HepG2 (cell line): ENCODE measurements around the gene SHC1. TPM values are rescaled to one million over a fixed set of nuclear protein-coding genes. Genes with fewer than 3 reads are reported as not detected.

Experiments
- FOXP1 ChIP-seq, 2 experiments: fragments of 450-650 bp in 1 of 2; IDR thresholded peaks; 2 replicates each; pipeline ENCODE4 v1.6.1; 2017 to 2018; ENCODE audit warnings: antibody characterized with exemption in 1 of 2
- HNF4G ChIP-seq, 2 experiments: sonication (generic) in 1 of 2; formaldehyde crosslinking in 1 of 2; IDR thresholded peaks; 2 replicates each; pipeline versions ENCODE4 v1.4.0 to v1.6.1; 2011 to 2020; ENCODE audit warnings: borderline replicate concordance in 2 of 2, low read depth in 2 of 2, mild to moderate bottlenecking in 2 of 2, low read length in 1 of 2, missing genetic modification reagents in 1 of 2, moderate library complexity in 1 of 2
- NFKB2 ChIP-seq: sonication (generic); formaldehyde crosslinking; IDR thresholded peaks from 2 replicates; pipeline ENCODE4 v1.4.0; 2020; ENCODE audit warnings: missing genetic modification reagents, borderline replicate concordance
- ZC3H13 ChIP-seq: sonication (generic); formaldehyde crosslinking; IDR thresholded peaks from 2 replicates; pipeline ENCODE4 v1.8.1; 2023; ENCODE audit warnings: mild to moderate bottlenecking, missing genetic modification reagents, moderate library complexity
- ZNF430 ChIP-seq: sonication (generic); formaldehyde crosslinking; IDR thresholded peaks from 2 replicates; pipeline ENCODE4 v1.9.0; 2021; ENCODE audit warnings: mild to moderate bottlenecking, missing genetic modification reagents
- ZNF747 ChIP-seq: sonication (generic); formaldehyde crosslinking; IDR thresholded peaks from 2 replicates; pipeline ENCODE4 v1.8.1; 2023; ENCODE audit warnings: missing genetic modification reagents, mild to moderate bottlenecking, borderline replicate concordance
- ZNF761 ChIP-seq: sonication (generic); formaldehyde crosslinking; conservative IDR thresholded peaks from 2 replicates; pipeline ENCODE4 v1.4.0; 2020; ENCODE audit warnings: mild to moderate bottlenecking, missing genetic modification reagents
- polyA plus RNA-seq, 8 experiments: library from polyadenylated mRNA; depleted of rRNA in 3 of 8; stranded (reverse) in 7 of 8; unstranded in 1 of 8; fragments of >200 nt; fragmentation: Illumina TruSeq in 4 of 8; extraction: Trizol in 4 of 8; gene quantifications; 2 replicates each; pipeline versions ENCODE4 v1.2.1 to v1.2.3, GENCODE V29; 2011 to 2016; ENCODE audit warnings: low read depth in 4 of 8, missing spikeins in 1 of 8, mixed read lengths in 1 of 8; ENCODE audit not compliant: insufficient read depth in 1 of 8
- total RNA-seq, 5 experiments: library from RNA; depleted of rRNA; stranded (reverse); fragments of >200 nt; fragmentation: Illumina TruSeq; extraction: Trizol; gene quantifications; 2 replicates each; pipeline ENCODE4 v1.2.3, GENCODE V29; 2016; ENCODE audit warnings: low read depth in 1 of 5
- TF ChIP-seq, protein P1 (sequence below): sonication (generic); formaldehyde crosslinking; conservative IDR thresholded peaks from 2 replicates; pipeline ENCODE4 v1.5.0; 2020; ENCODE audit warnings: missing genetic modification reagents
- TF ChIP-seq, protein P2 (sequence below): IDR thresholded peaks from 2 replicates; pipeline ENCODE4 v1.6.1; 2012; ENCODE audit warnings: low read depth, low read length, improper control_type of control experiment
- TF ChIP-seq, protein P3 (sequence below): sonication (generic); formaldehyde crosslinking; IDR thresholded peaks from 2 replicates; pipeline ENCODE4 v1.4.0; 2020; ENCODE audit warnings: missing genetic modification reagents

SHC1 gene
- total and polyA plus RNA-seq, 2 of the 13 experiments (the other 11 are each of a cell fraction or from before 2014, with no cell fraction given): 52.0 to 137 TPM

- TF ChIP-seq ZNF747 (CRISPR knock-in tag) (no peak), HNF4G (IDR thresholded peaks at IDR 0.05; ENCODE audit: borderline replicate concordance, low read depth, low read length) (no peak), HNF4G (CRISPR knock-in tag; IDR thresholded peaks at IDR 0.05; ENCODE audit: borderline replicate concordance, low read depth) (no peak), ZC3H13 (no peak), FOXP1 (IDR thresholded peaks at IDR 0.05) (no peak), FOXP1 (CRISPR knock-in tag; IDR thresholded peaks at IDR 0.05) (no peak), ZNF430 (CRISPR knock-in tag) (no peak), NFKB2 (CRISPR knock-in tag) (no peak), ZNF761 (CRISPR knock-in tag) (no peak)
- TF ChIP-seq, protein P1, sequence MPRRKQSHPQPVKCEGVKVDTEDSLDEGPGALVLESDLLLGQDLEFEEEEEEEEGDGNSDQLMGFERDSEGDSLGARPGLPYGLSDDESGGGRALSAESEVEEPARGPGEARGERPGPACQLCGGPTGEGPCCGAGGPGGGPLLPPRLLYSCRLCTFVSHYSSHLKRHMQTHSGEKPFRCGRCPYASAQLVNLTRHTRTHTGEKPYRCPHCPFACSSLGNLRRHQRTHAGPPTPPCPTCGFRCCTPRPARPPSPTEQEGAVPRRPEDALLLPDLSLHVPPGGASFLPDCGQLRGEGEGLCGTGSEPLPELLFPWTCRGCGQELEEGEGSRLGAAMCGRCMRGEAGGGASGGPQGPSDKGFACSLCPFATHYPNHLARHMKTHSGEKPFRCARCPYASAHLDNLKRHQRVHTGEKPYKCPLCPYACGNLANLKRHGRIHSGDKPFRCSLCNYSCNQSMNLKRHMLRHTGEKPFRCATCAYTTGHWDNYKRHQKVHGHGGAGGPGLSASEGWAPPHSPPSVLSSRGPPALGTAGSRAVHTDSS (CRISPR knock-in tag): no peak
- TF ChIP-seq, protein P2, sequence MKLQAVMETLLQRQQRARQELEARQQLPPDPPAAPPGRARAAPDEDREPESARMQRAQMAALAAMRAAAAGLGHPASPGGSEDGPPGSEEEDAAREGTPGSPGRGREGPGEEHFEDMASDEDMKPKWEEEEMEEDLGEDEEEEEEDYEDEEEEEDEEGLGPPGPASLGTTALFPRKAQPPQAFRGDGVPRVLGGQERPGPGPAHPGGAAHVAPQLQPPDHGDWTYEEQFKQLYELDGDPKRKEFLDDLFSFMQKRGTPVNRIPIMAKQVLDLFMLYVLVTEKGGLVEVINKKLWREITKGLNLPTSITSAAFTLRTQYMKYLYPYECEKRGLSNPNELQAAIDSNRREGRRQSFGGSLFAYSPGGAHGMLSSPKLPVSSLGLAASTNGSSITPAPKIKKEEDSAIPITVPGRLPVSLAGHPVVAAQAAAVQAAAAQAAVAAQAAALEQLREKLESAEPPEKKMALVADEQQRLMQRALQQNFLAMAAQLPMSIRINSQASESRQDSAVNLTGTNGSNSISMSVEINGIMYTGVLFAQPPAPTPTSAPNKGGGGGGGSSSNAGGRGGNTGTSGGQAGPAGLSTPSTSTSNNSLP: no peak
- TF ChIP-seq, protein P3, sequence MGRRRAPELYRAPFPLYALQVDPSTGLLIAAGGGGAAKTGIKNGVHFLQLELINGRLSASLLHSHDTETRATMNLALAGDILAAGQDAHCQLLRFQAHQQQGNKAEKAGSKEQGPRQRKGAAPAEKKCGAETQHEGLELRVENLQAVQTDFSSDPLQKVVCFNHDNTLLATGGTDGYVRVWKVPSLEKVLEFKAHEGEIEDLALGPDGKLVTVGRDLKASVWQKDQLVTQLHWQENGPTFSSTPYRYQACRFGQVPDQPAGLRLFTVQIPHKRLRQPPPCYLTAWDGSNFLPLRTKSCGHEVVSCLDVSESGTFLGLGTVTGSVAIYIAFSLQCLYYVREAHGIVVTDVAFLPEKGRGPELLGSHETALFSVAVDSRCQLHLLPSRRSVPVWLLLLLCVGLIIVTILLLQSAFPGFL (CRISPR knock-in tag): no peak
Measured at GRCh38 chr1:154989195-154989860, 18.8 kb upstream of the SHC1 start (continued).
